ENCODE data around the gene HSD17B1. TPM values are rescaled to one million over a fixed set of nuclear protein-coding genes. Genes with fewer than 3 reads are reported as not detected.

The HSD17B1 gene
- total and polyA plus RNA-seq, 2 of the 13 experiments (the other 11 are each of a cell fraction or from before 2014, with no cell fraction given): 0.54 to 0.93 TPM

- TF ChIP-seq ZHX1 (CRISPR knock-in tag; IDR thresholded peaks at IDR 0.05; ENCODE audit: low read depth) (no peak), SATB2 (CRISPR knock-in tag; IDR thresholded peaks at IDR 0.05) (no peak), TARDBP (CRISPR knock-in tag; IDR thresholded peaks at IDR 0.05) (0 out of 2 replicates have a peak, but pooled peaks have one; percentile 20), FOXA1 (IDR thresholded peaks at IDR 0.05) (no peak), FOXA1 (CRISPR knock-in tag; IDR thresholded peaks at IDR 0.05) (peak; percentile 52; the same call in 1 of the 2 replicates), KDM5A (IDR thresholded peaks at IDR 0.05; ENCODE audit: borderline replicate concordance, low read length) (peak; percentile 30; the same call in 1 of the 2 replicates), GLI4 (CRISPR knock-in tag; IDR thresholded peaks at IDR 0.05; ENCODE audit: borderline replicate concordance) (peak; percentile 42; the same call in 1 of the 2 replicates), SRF (IDR thresholded peaks at IDR 0.05; ENCODE audit: low read depth, low read length) (peak; percentile 32; the same call in 1 of the 2 replicates), ZNF607 (CRISPR knock-in tag; IDR thresholded peaks at IDR 0.05; ENCODE audit: borderline replicate concordance) (0 out of 2 replicates have a peak, but pooled peaks have one; percentile 25), SALL1 (CRISPR knock-in tag; IDR thresholded peaks at IDR 0.05) (peak; percentile 34; the same call in 1 of the 2 replicates), PAX8 (CRISPR knock-in tag; IDR thresholded peaks at IDR 0.05; ENCODE audit: borderline replicate concordance) (0 out of 2 replicates have a peak, but pooled peaks have one; percentile 36), RFX5 (IDR thresholded peaks at IDR 0.05; ENCODE audit: low read depth, low read length) (no peak), YY1 (IDR thresholded peaks at IDR 0.05; ENCODE audit: insufficient read depth, insufficient replicate concordance, low read depth, low read length) (peak; percentile 25), TEAD3 (CRISPR knock-in tag; optimal IDR thresholded peaks at IDR 0.05; ENCODE audit: borderline replicate concordance) (peak; percentile 27), ZMYM4 (CRISPR knock-in tag; IDR thresholded peaks at IDR 0.05) (0 out of 2 replicates have a peak, but pooled peaks have one; percentile 1), CBX1 (IDR thresholded peaks at IDR 0.05; ENCODE audit: low read depth) (peak; percentile 25), HNRNPUL1 (IDR thresholded peaks at IDR 0.05; ENCODE audit: low read depth, low read length) (no peak), PCBP2 (optimal IDR thresholded peaks at IDR 0.05; ENCODE audit: low read depth, low read length, poor library complexity, severe bottlenecking) (no peak), ZBTB33 (CRISPR knock-in tag; IDR thresholded peaks at IDR 0.05) (no peak), ZNF768 (CRISPR knock-in tag; IDR thresholded peaks at IDR 0.05) (0 out of 2 replicates have a peak, but pooled peaks have one; percentile 2), KLF9 (CRISPR knock-in tag; IDR thresholded peaks at IDR 0.05; ENCODE audit: low read depth) (0 out of 2 replicates have a peak, but pooled peaks have one; percentile 1), FOSL1 (CRISPR knock-in tag; IDR thresholded peaks at IDR 0.05; ENCODE audit: borderline replicate concordance) (no peak)
- TF ChIP-seq, protein P1, sequence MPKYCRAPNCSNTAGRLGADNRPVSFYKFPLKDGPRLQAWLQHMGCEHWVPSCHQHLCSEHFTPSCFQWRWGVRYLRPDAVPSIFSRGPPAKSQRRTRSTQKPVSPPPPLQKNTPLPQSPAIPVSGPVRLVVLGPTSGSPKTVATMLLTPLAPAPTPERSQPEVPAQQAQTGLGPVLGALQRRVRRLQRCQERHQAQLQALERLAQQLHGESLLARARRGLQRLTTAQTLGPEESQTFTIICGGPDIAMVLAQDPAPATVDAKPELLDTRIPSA (CRISPR knock-in tag; IDR thresholded peaks at IDR 0.05; ENCODE audit: borderline replicate concordance): 0 out of 2 replicates have a peak, but pooled peaks have one; percentile 45
- TF ChIP-seq, protein P2, sequence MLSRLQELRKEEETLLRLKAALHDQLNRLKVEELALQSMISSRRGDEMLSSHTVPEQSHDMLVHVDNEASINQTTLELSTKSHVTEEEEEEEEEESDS (CRISPR knock-in tag; IDR thresholded peaks at IDR 0.05; ENCODE audit: borderline replicate concordance): peak; percentile 37; the same call in 1 of the 2 replicates
These were observed 25.7 kb downstream of the HSD17B1 start (continued) for GRCh38 chr17:42578282-42578869.
